Lung (tissue), 12 donors: ENCODE measurements around the gene PPM1L. TPM values are rescaled to one million over a fixed set of nuclear protein-coding genes. Genes with fewer than 3 reads are reported as not detected.
"Not testable (repeated sequence)": the region's sequence is repeated elsewhere in the genome, so short reads cannot be mapped to it uniquely, and the experiment has no call there.

Source experiments
- ATAC-seq: fragments of 200-7000 bp; cut with Tn5 transposase; one replicate; pipeline ENCODE4 v1.9.1; 2020; ENCODE audit warnings: moderate number of reproducible peaks; ENCODE audit not compliant: insufficient read depth, low FRiP score
- DNase-seq, 3 donors: peaks; one replicate each; pipeline ENCODE4 v3.0.0-alpha.2; 2013 to 2017
- H3K27ac ChIP-seq, 2 donors: one replicate each; pipeline ENCODE4 v1.5.1; 2013; ENCODE audit warnings: mild to moderate bottlenecking in 2 of 2, moderate library complexity in 2 of 2, control low read depth in 1 of 2, inconsistent platforms in 1 of 2, low read depth in 1 of 2, low read length in 1 of 2
- H3K27me3 ChIP-seq, 3 donors: one replicate each; pipeline ENCODE4 v1.5.1; 2013; ENCODE audit warnings: low read length in 2 of 3; ENCODE audit not compliant: control insufficient read depth in 3 of 3, insufficient read depth in 3 of 3
- H3K36me3 ChIP-seq, 4 donors: one replicate each; pipeline ENCODE4 v1.5.1; 2013; ENCODE audit warnings: low read length in 4 of 4, mild to moderate bottlenecking in 1 of 4, moderate library complexity in 1 of 4; ENCODE audit not compliant: control insufficient read depth in 4 of 4, insufficient read depth in 4 of 4
- H3K4me1 ChIP-seq, 5 donors: one replicate each; pipeline ENCODE4 v1.5.1; 2013; ENCODE audit warnings: low read length in 5 of 5, mild to moderate bottlenecking in 2 of 5, moderate library complexity in 1 of 5; ENCODE audit not compliant: control insufficient read depth in 5 of 5, insufficient read depth in 5 of 5
- H3K4me3 ChIP-seq: one replicate; pipeline ENCODE4 v1.5.1; 2013; ENCODE audit warnings: mild to moderate bottlenecking, control low read depth, moderate library complexity
- H3K9ac ChIP-seq, 2 donors: one replicate each; pipeline ENCODE4 v1.5.1; 2013; ENCODE audit warnings: low read length in 2 of 2, control low read depth in 1 of 2; ENCODE audit not compliant: insufficient read depth in 1 of 2
- H3K9me3 ChIP-seq, 4 donors: one replicate each; pipeline ENCODE4 v1.5.1; 2013; ENCODE audit warnings: low read length in 3 of 4, mild to moderate bottlenecking in 1 of 4, moderate library complexity in 1 of 4; ENCODE audit not compliant: control insufficient read depth in 4 of 4, insufficient read depth in 3 of 4
- WGBS, 2 donors: extraction: QIAGEN DNeasy Blood & Tissue Kit; methylation state at CpG; one replicate each; pipeline ENCODE4 v1.1.7; 2013; 5-methylcytosine and 5-hydroxymethylcytosine counted together
- polyA plus RNA-seq, 2 donors: library from polyadenylated mRNA; stranded (reverse); fragments of 200-250 nt; gene quantifications; one replicate each; pipeline ENCODE4 v1.2.1, GENCODE V29; 2013
- total RNA-seq, 2 donors: library from RNA; depleted of rRNA in 1 of 2; stranded (reverse); fragments of >200 nt in 1 of 2; gene quantifications; one replicate each; pipeline ENCODE4 v1.2.1, GENCODE V29; 2014 to 2021
- TF ChIP-seq, protein P1 (sequence below): IDR thresholded peaks from 2 replicates; pipeline ENCODE4 v1.5.1; 2012; ENCODE audit warnings: mild to moderate bottlenecking; ENCODE audit errors: control extremely low read depth, extremely low read depth
- donor health status: control.
- donor health status: control.
- donor health status: Bipolar disorder and iron deficiency.
- donor health status: healthy.
- donor health status: DM: yes; HTN: yes; CAD: no.

PPM1L gene
- total and polyA plus RNA-seq, 4 donors: 1.5 to 17.7 (median 6.7) TPM

DNA sequence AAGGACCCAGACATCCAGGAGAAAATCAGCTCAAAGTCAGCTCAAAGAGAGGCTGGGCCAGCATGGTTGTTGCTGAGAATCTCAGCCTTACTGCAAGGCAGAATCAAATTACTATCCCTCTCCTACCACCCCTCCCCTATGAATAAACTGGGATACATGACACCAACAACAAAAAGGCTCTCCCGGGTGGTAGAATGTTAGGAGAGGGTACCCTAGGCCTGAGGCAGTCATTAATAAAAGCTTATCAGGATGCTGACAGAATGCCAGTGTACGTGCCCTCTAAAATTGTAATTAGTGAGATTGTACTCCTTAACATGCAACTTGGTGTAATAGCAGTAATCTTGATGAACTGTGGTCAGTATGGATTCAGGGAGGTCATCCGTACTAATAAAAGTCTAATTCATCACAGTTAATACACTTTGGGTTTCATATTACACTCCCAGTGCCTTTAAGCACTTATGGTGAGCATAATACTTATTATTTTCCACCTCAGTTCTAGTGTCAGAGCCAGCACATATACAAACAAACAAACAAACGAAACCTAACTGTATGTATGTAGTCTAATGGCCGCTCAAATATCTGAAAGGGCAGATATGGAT lies 272.6 kb downstream of the PPM1L start:
- Histone ChIP-seq H3K9me3 (no peaks in the 10 kb centered on the region), H3K36me3 (peaks cover 0 to 3% (median 0%) of the 10 kb centered on the region in 4 donors), H3K27me3 (no peaks in the 10 kb centered on the region), H3K4me3 (no peak overlapping the region), H3K4me1 (no peaks in the 10 kb centered on the region), H3K9ac (no peak overlapping the region), H3K27ac (no peak overlapping the region)
- TF ChIP-seq, protein P1, sequence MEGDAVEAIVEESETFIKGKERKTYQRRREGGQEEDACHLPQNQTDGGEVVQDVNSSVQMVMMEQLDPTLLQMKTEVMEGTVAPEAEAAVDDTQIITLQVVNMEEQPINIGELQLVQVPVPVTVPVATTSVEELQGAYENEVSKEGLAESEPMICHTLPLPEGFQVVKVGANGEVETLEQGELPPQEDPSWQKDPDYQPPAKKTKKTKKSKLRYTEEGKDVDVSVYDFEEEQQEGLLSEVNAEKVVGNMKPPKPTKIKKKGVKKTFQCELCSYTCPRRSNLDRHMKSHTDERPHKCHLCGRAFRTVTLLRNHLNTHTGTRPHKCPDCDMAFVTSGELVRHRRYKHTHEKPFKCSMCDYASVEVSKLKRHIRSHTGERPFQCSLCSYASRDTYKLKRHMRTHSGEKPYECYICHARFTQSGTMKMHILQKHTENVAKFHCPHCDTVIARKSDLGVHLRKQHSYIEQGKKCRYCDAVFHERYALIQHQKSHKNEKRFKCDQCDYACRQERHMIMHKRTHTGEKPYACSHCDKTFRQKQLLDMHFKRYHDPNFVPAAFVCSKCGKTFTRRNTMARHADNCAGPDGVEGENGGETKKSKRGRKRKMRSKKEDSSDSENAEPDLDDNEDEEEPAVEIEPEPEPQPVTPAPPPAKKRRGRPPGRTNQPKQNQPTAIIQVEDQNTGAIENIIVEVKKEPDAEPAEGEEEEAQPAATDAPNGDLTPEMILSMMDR: no peak
- WGBS, 2 donors: 90 to 91% methylated on average over 5 of the region's 5 CpGs
- ATAC-seq: no peak
- no peak for DNase-seq

DNA sequence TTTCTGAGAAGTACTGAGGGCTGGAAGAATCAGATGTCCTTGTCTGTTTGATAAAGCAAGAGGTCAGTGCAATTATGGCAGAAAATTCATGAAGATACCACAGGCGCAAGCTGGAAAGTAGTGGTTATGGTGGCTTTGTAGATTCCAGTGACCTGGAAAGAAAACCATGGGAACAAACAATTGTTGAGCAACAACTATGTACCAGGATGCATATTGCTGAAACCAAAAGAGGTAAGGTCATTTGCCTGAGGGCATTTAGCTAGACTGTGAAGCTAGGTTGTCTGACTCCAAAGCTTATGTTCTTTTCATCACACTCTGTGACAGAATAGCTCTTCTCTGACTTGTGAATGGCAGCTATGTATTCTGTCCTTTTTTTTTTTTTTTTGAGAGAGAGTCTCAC lies 275.1 kb downstream of the PPM1L start:
- 96 to 100% methylated on average over 1 of the region's 1 CpG for WGBS, 2 donors
- Histone ChIP-seq H3K9me3 (no peaks in the 10 kb centered on the region), H3K27ac (no peak overlapping the region), H3K36me3 (peaks cover 0 to 3% (median 0%) of the 10 kb centered on the region in 4 donors), H3K9ac (no peak overlapping the region), H3K4me3 (no peak overlapping the region), H3K4me1 (no peaks in the 10 kb centered on the region), H3K27me3 (no peaks in the 10 kb centered on the region)
- TF ChIP-seq, protein P1: no peak
- DNase-seq (no peak), ATAC-seq (no peak)

DNA sequence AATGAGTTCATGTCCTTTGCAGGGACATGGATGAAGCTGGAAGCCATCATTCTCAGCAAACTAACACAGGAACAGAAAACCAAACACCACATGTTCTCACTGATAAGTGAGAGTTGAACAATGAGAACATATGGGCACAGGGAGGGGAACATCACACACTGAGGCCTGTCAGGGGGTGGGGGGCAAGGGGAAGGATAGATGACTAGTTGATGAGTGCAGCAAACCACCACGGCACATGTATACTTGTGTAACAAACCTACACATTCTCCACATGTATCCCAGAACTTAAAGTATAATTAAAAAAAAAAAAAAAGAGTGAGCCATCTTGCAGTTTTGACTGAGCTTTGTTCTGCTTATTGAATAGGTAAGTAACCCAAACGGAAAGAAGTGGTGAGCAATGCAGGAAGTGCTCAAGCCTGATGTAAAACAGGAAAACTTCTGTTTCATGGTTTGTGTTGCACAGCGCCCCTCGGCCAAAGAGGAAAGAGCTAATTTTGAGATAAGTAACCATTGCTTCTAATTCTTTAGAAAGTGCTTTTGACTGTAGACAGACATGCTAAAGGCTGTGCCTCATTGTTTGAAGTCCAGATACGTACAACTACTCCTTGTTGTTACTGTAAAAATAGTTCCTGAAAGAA lies 279.0 kb downstream of the PPM1L start:
- H3K27ac ChIP-seq: peak overlapping the region in 1 of 2 donors; percentile 40
- DNase-seq: peak in 1 of 3 donors; percentile 4
- not testable (repeated sequence) for H3K4me1 ChIP-seq, H3K4me3 ChIP-seq, H3K9ac ChIP-seq, H3K9me3 ChIP-seq, H3K36me3 ChIP-seq, H3K27me3 ChIP-seq
- ATAC-seq: peak; percentile 27
- 13 to 29% methylated on average over 5 of the region's 5 CpGs for WGBS, 2 donors

DNA sequence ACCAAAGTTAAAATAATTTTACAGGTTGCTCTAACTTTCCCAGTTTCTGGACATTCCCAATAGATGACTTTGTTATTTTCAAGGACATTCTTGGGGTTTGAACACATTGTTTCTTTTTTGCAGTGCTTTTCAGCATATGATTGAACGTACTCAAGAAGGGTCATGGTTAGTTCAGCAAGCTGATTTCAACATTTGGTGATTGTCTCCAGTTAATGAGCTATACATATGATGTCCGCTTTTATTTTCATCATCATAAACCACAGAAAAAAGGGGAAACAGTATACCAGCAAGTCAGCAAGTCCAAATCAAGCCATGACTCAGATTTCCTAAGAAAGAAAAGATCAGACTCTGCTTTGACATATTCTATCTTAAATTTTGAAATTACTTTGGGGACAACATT lies 279.7 kb downstream of the PPM1L start:
- DNase-seq: peak in 2 of 3 donors; percentile 12 to 24
- 23 to 36% methylated on average over 2 of the region's 2 CpGs for WGBS, 2 donors
- no peaks in the 10 kb centered on the region for H3K9me3 ChIP-seq
- TF ChIP-seq, protein P1: no peak
- ATAC-seq: peak; percentile 34
- H3K36me3 ChIP-seq: peaks cover 0 to 3% (median 0%) of the 10 kb centered on the region in 4 donors
- H3K9ac ChIP-seq: no peak overlapping the region
- no peak overlapping the region for H3K4me3 ChIP-seq
- H3K4me1 ChIP-seq: no peaks in the 10 kb centered on the region
- no peak overlapping the region for H3K27ac ChIP-seq
- no peaks in the 10 kb centered on the region for H3K27me3 ChIP-seq
